GM03348 (cell line): ENCODE results near the gene TMTC1.
"Not testable (repeated sequence)": the region's sequence is repeated elsewhere in the genome, so short reads cannot be mapped to it uniquely, and the experiment has no call there.

Experiments used
- DNase-seq: peaks from one replicate; pipeline ENCODE4 v3.0.0; 2012; ENCODE audit warnings: low spot score

Gene TMTC1

DNA sequence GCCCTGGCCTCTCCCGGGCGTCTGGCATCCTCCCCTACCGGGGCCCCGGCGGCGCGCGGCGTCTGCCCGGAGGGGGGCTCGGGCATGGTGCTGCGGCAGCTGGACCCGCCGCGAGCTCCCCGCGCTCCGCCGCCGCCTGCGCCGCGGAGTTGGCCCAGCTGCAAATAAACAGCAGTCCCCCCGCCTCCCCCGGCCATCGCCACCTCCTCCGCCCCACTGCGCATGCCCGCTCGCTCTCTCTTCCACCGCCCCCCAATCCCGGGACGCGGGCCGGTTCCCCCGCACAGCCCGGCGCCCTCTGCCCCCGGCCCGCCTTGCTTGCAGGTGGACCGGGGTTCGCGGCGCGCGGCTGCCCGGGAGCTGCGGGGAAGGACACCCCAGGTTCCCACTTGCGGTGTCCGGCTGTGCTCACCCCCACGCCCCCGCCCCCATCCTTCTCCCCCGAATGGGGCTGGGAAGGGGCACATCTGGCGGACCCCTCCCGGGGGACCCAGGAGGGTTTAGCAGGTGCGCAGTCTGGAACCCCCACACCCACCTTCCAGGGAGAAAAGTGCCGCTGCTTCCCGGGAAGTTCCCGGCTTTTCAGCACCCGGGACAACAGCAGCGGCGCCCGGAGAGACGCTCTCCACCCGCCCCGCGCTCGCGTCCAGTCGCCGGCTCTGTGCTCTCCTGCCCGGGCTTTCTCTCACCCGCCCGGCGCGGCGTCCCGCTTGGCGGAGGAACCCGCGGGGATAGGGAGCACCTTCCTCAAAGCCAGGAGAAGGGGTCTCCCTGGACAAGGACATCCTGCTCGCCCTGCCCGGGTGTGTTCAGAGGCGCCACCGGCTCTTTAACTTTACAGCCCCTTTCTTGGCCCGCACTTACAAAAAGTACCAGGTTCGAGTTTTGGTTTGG is at the start of gene TMTC1:
Gene TMTC1, minus strand, starts transcription at position 170 of the 894 bp plus-strand sequence. CDS start 191 bp downstream, outside the sequence.
- peak; percentile 69 for DNase-seq

- no peak for DNase-seq
These were observed 47.4 kb upstream of the TMTC1 start for GRCh38 chr12:29831173-29831572.

DNA sequence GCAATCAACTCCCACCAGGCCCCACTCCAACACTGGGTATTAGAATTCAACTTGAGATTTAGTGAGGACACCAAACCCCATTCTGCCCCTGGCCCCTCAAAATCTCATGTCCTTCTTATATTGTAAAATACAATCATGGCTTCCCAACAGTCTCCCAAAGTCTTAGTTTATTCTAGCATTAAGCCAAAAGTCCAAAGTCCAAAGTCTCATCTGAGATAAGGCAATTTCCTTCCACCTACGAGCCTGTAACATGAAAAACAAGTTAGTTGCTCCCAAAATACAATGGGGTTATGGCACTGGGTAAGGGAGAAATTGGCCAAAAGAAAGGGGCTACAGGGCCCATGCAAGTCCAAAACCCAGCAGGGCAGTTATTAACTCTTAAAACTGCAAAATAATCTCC is 46.6 kb upstream of the TMTC1 start:
- no peak for DNase-seq

DNA sequence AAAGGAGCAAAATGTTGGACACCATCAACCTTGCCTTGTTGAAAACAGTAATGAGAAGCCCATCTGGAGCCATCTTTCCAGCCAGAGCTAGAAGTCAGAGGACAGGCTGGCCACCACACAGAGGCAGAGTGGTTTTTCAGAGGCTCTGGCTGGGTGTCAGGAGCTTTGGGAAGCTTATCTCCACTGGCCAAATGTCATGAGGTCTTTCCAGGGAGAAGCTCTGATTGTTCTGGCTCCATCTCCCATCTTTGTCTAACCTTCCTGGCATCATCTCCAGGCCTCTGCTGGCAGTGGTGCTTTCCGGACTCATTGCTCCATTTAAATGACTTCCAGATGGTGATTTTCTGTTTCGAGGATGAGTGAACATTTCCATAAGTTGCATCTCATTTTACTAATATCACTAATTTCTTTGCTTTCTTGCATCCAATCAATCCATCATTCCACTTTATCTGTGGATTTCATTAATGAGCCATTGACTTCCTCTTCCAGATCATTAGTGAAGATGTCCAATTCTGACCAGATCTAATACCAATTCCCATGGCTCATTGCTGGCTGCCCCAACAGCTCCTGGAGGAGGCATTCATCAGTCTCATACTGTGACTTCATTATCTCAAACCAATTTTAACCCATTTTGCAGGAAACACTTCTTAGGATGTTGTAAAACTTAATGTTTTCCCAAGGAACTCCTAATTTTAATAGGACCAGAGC is 35.3 kb upstream of the TMTC1 start:
- DNase-seq: no peak

- no peak for DNase-seq
These were observed 33.4 kb upstream of the TMTC1 start for GRCh38 chr12:29816874-29817725.

- DNase-seq: not testable (repeated sequence)
These were observed 26.0 kb upstream of the TMTC1 start for GRCh38 chr12:29809616-29810361.

GRCh38 chr12:29807129-29807528 is 23.4 kb upstream of the TMTC1 start:
- no peak for DNase-seq

- DNase-seq: no peak
These were observed 20.3 kb upstream of the TMTC1 start for GRCh38 chr12:29804019-29804418.

- no peak for DNase-seq
These were observed 15.8 kb upstream of the TMTC1 start for GRCh38 chr12:29799591-29799990.

DNA sequence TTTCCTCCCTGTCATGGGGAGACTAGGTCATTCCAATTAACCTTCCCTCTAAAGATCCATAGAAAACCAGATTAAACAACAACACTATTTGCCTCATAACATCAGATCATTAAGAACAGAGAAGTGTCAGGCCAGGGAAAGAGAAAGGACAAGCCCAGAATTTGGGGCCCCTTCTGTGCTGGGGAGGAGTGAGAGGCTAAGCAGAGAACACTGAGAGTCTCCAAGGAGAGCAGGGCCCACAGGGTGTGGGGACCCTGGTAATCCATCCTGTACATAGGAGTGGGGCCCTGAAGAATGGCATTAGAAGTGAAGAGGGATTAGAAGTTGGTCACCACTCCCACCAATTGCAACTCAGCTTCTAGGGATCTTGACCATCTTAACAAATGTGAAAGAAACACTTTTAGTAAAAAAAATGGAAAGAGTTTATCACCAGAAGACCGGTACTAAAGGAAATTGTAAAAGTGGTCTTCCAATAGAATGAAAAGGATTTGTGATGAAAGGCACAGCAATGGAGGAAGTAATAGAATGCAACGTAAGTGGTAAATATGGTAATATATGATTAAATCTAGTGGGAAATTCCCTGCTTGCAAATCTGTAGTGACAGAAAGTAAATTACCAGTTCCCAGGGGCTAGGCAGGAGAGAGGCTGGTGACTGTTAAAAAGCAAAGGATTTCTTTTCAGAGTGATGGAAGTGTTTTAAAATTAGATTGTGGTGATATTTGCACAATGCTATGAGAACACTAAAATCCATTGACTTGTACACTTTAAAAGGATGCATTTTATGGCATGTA is 14.0 kb upstream of the TMTC1 start:
- no peak for DNase-seq

GRCh38 chr12:29796823-29797263 is 13.1 kb upstream of the TMTC1 start:
- peak; percentile 73 for DNase-seq

DNA sequence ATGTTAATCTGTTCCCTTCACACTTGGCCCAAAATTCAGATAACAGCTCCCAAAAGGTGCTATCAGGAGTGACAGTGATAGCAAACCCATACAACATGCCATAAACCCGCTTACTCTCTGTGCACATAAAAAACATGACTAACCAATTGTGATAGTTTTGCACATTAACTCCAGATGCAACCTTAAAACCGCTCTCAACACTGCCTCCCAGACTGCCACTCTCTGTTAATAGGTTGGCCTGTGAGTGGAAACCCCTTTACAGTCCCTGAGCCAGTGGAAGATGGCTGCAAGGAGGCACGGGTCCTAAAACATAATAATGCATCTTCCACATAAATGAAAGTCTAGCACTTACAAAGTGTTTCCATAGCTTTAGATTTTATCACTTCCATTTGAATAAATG is 12.0 kb upstream of the TMTC1 start:
- DNase-seq: no peak

GRCh38 chr12:29794862-29795261 is 11.1 kb upstream of the TMTC1 start:
- DNase-seq: no peak

DNA sequence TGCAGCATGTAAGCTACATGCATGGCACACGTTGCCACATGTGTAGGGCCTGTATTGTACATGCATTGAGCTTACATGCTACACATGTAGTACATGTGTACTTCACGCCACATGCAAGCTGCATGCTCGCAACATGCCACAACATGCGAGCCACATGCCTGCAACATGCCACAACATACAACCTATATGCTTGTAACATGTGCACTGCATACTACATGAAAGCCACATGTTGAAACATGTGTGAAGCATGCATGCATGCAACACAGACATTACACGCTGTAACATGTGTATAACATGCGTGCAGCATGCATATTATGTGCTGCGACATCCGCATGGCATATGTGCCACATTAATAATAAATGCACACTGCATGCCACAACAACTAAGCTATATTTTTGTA is 9.1 kb upstream of the TMTC1 start:
- no peak for DNase-seq

DNA sequence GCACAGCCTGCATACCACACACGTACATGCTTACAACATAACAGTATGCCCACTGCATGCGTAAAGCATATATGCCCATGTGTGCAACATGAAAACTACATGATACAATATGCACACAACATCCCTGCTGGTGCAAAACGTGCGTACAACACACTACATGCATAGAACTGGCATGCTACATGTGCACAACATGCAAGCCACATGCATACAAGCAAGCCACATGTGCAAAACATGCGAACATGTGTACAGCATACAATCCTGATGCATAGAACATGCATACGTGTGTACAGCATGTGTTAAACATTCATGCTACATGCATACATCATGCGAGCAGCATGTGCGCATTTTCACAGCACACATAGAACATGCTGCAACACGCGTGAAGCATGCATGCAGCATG is 8.4 kb upstream of the TMTC1 start:
- no peak for DNase-seq

DNA sequence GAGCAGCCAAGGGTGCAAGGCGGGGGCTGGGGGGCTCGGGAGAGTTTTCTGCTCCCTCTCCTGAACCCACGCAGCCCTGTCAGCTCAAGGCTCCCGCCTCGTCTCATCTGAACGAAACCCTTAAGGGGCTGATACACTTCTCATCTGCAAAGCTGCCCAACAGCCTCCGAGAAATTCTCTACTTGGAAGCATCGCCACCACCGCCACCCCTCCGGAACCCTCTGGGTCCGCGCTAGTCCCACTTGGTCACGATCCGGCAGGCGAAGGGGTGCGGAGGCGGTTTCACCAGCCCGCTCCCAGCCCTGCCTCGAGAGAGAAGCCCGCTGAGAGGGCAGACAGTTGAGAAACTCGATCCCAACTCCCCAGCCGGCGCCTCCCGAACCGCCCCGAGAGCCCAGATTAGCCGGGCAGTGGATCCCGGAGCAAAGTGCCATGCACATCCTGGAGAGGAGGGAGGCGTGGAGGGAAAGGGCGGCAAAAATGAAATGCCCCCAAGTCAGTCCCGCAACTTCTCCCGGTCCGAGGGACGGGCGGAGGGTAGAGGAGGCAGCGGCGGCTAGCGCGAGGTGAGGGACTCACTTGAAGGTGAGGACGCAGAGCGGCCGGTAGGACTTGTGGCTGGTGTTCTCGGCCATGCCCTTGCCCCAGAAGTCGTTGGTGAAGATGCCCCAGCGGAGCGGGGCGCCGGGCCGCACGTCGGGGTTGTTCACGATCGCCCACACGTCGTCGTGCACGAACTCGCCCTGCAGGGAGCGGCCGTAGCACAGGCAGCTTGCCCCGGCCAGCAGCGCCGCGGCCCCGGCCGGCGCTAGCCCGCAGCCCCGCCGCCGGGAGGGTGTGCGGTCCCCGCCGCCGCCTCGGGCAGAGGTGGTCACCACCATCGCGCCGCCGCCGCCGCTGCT is 620 bp downstream of the TMTC1 start:
- peak; percentile 29 for DNase-seq

DNA sequence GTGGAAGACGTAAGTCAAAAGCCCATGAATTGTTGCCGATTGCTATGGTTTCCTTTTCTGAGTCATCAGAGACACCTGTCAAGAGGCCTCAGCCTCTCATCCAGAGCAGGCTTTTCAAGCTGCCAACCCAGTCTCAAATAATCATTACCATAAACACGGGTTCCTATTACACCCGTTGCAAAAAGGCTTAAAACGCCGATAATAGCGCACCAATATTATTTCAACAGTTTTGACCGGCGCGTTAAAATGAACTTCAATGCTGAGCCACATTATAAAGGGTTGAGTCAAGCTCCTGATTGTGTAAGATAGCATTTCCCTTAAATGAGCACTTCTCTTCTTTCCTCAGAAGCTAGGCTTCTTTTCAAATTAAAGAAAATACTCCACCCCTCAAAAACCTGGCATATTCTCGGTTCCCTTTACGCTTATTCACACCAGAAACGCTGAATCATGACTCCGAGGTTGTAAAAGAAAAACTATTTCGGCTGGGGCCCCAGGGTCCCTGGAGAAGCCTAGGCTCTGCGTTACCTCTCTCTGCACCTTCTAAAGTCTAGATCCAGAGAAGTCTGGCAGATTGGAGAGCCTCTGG is 1.4 kb downstream of the TMTC1 start:
- peak; percentile 47 for DNase-seq

DNA sequence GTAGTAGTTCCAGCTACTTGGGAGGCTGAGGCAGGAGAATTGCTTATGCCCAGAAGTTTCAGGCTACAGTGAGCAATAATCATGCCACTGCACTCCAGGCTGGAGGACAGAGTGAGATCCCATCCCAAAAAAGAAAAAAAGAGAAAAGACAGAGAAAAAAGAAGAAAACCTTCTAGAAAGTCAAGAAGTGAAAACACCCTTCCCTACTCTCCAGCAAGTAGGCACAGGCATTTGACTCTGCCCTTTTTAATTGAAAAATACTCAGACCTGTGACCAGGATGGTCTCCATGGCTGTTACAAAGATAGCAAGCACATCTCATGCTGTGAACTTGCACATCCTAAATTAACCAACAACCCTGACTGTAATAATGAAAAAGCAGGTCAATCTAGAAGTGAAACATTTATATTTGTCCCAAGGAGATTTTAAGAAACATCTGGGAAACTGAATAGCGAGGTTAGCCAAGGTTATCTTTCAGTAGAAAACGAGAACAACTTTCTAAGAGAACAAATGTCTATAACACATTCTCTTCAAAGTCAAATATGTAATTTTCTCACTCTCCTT is 2.0 kb downstream of the TMTC1 start:
- DNase-seq: no peak

- no peak for DNase-seq
These were observed 2.6 kb downstream of the TMTC1 start for GRCh38 chr12:29781188-29781587.
